ENCODE data around the gene ACTR3C. TPM values are rescaled to one million over a fixed set of nuclear protein-coding genes. Genes with fewer than 3 reads are reported as not detected.
"Not testable (repeated sequence)": the region's sequence is repeated elsewhere in the genome, so short reads cannot be mapped to it uniquely, and the experiment has no call there.

The ACTR3C gene
- total and polyA plus RNA-seq, 2 donors (not counting 1 experiment from before 2014, with no cell fraction given): 0.09 to 0.50 TPM

DNA sequence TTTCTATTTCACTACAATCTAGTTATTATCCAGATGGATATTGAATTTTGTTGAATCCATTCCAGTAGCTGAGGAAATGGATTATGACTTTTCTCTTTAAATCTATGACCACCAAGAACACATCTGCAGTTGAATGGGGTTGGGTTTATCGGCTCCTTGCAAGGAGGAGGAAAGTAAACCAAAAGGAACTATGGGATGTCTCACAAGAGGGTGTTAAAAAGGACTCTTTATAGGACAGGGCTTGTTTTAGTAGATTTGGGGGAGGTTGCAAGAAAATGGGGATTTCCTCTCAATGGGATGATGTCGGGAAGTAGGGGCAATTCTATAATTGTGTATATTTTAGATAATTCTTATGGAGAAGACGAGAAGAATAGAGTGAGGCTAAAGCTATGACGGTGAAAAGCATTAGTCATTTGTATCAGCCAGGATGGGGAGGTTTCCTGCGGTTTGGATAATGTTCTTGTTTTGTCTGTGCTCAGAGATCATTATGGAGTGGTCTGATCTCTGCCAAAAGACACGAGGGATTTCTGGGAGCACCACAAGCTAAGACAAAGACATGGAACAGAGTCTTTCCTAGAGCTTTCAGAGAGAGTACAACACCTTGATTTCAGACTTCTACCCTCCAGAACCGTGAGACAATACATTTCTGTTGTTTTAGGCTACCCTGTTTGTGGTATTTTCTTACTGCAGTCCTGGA is 5.4 kb downstream of the ACTR3C start:
- Histone ChIP-seq H3K36me3 (ENCODE audit: control insufficient read depth, insufficient read depth, low read length) (no peaks in the 10 kb centered on the region), H3K27me3 (ENCODE audit: control insufficient read depth, insufficient read depth, low read length) (no peaks in the 10 kb centered on the region), H4K20me1 (ENCODE audit: control insufficient read depth, extremely low read depth, insufficient read depth, low read length) (no peaks in the 10 kb centered on the region), H3K27ac (ENCODE audit: insufficient read depth, low read length) (no peak overlapping the region), H3K9me3 (ENCODE audit: control insufficient read depth, insufficient read depth, low read depth, low read length) (no peaks in the 10 kb centered on the region), H3K9ac (ENCODE audit: insufficient read depth, low read length) (no peak overlapping the region), H3K4me3 (replicated peaks in 1 of 4; ENCODE audit: control extremely low read depth in 1 of 4, insufficient read depth in 1 of 4, low read depth in 3 of 4, low read length in 4 of 4) (no peak overlapping the region), H2AFZ (ENCODE audit: low read length) (no peak overlapping the region), H3K79me2 (ENCODE audit: control insufficient read depth, insufficient read depth, low read length) (no peaks in the 10 kb centered on the region), H3K4me2 (ENCODE audit: extremely low read depth, insufficient read depth, low read length) (no peak overlapping the region), H3K4me1 (ENCODE audit: control insufficient read depth, extremely low read depth, insufficient read depth, low read length) (no peaks in the 10 kb centered on the region)
- TF ChIP-seq, protein P1, sequence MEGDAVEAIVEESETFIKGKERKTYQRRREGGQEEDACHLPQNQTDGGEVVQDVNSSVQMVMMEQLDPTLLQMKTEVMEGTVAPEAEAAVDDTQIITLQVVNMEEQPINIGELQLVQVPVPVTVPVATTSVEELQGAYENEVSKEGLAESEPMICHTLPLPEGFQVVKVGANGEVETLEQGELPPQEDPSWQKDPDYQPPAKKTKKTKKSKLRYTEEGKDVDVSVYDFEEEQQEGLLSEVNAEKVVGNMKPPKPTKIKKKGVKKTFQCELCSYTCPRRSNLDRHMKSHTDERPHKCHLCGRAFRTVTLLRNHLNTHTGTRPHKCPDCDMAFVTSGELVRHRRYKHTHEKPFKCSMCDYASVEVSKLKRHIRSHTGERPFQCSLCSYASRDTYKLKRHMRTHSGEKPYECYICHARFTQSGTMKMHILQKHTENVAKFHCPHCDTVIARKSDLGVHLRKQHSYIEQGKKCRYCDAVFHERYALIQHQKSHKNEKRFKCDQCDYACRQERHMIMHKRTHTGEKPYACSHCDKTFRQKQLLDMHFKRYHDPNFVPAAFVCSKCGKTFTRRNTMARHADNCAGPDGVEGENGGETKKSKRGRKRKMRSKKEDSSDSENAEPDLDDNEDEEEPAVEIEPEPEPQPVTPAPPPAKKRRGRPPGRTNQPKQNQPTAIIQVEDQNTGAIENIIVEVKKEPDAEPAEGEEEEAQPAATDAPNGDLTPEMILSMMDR (conservative IDR thresholded peaks at IDR 0.05 in 1 of 2, IDR thresholded peaks at IDR 0.05 in 1 of 2; ENCODE audit: low read depth in 1 of 2, low read length in 2 of 2): no peak
- no peak for TF ChIP-seq EZH2 (IDR thresholded peaks at IDR 0.05; ENCODE audit: low read length, missing control alignments)
- DNase-seq (ENCODE audit: low read depth in 2 of 2): peak; percentile 57 to 98

DNA sequence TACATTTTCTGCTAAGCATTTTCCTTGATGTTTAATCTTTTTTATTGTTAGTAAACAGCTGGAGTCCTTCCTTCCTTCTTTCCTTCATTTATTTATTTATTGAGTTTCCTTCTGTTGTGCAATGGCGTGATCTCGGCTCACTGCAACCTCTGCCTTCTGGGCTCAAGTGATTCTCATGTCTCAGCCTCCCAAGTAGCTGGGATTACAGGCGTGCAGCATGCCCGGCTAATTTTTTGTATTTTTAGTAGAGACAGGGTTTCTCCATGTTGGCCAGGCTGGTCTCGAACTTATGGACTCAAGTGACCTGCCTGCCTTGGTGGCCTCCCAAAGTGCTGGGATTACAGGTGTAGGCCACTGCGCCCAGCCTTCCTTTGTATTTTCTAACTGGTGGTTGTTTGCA is 6.4 kb downstream of the ACTR3C start:
- not testable (repeated sequence) for H2AFZ ChIP-seq (ENCODE audit: low read length); H3K9me3 ChIP-seq (ENCODE audit: control insufficient read depth, insufficient read depth, low read depth, low read length); H3K4me1 ChIP-seq (ENCODE audit: control insufficient read depth, extremely low read depth, insufficient read depth, low read length); H3K27ac ChIP-seq (ENCODE audit: insufficient read depth, low read length); H4K20me1 ChIP-seq (ENCODE audit: control insufficient read depth, extremely low read depth, insufficient read depth, low read length); H3K36me3 ChIP-seq (ENCODE audit: control insufficient read depth, insufficient read depth, low read length); H3K9ac ChIP-seq (ENCODE audit: insufficient read depth, low read length); H3K27me3 ChIP-seq (ENCODE audit: control insufficient read depth, insufficient read depth, low read length); H3K4me2 ChIP-seq (ENCODE audit: extremely low read depth, insufficient read depth, low read length); DNase-seq (ENCODE audit: low read depth in 2 of 2); H3K79me2 ChIP-seq (ENCODE audit: control insufficient read depth, insufficient read depth, low read length); H3K4me3 ChIP-seq (replicated peaks in 1 of 4; ENCODE audit: control extremely low read depth in 1 of 4, insufficient read depth in 1 of 4, low read depth in 3 of 4, low read length in 4 of 4)

DNA sequence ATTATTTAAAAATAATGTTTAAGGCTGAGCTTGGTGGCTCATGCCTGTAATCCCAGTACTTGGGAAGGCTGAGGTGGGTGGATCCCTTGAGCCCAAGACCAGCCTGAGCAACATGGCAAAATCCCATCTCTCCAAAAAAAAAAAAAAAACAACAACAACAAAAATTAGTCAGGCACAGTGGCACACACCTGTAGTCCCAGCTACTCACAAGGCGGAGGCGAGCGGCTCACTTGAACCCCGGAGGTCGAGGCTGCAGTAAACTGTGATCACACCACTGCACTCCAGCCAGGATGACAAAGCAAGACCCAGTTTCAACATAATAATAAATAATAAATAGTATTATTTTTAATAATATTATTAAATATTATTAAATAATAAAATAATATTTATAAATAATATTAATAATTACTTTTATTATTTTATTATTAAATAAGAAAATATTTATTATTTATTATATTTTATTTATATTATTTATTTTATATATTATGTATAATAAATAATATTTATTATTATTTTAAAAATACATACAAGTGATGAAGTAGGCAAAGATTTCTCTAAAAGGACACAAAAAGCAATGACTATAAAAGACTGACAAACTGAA is 8.6 kb downstream of the ACTR3C start:
- H3K4me3 ChIP-seq (replicated peaks in 1 of 4; ENCODE audit: control extremely low read depth in 1 of 4, insufficient read depth in 1 of 4, low read depth in 3 of 4, low read length in 4 of 4): no peak overlapping the region
- H3K36me3 ChIP-seq (ENCODE audit: control insufficient read depth, insufficient read depth, low read length): no peaks in the 10 kb centered on the region
- no peaks in the 10 kb centered on the region for H3K79me2 ChIP-seq (ENCODE audit: control insufficient read depth, insufficient read depth, low read length)
- TF ChIP-seq, protein P1 (conservative IDR thresholded peaks at IDR 0.05 in 1 of 2, IDR thresholded peaks at IDR 0.05 in 1 of 2; ENCODE audit: low read depth in 1 of 2, low read length in 2 of 2): no peak
- TF ChIP-seq EZH2 (IDR thresholded peaks at IDR 0.05; ENCODE audit: low read length, missing control alignments): no peak
- DNase-seq (ENCODE audit: low read depth in 2 of 2): no peak
- H3K4me2 ChIP-seq (ENCODE audit: extremely low read depth, insufficient read depth, low read length): no peak overlapping the region
- H3K9me3 ChIP-seq (ENCODE audit: control insufficient read depth, insufficient read depth, low read depth, low read length): no peaks in the 10 kb centered on the region
- no peaks in the 10 kb centered on the region for H3K27me3 ChIP-seq (ENCODE audit: control insufficient read depth, insufficient read depth, low read length)
- no peak overlapping the region for H3K27ac ChIP-seq (ENCODE audit: insufficient read depth, low read length)
- no peaks in the 10 kb centered on the region for H3K4me1 ChIP-seq (ENCODE audit: control insufficient read depth, extremely low read depth, insufficient read depth, low read length)
- H4K20me1 ChIP-seq (ENCODE audit: control insufficient read depth, extremely low read depth, insufficient read depth, low read length): no peaks in the 10 kb centered on the region
- H2AFZ ChIP-seq (ENCODE audit: low read length): no peak overlapping the region
- H3K9ac ChIP-seq (ENCODE audit: insufficient read depth, low read length): no peak overlapping the region

All from fibroblast of lung (primary cell).